HG03108 (cell line): ENCODE measurements around the gene ZC3H10.
A peak's percentile ranks its signal among the peaks of the same experiment; 100 is the strongest.

Experiments used
- ATAC-seq: cut with Tn5 transposase; IDR thresholded peaks from one replicate; pipeline ENCODE4 v1.9.1; 2021; ENCODE audit warnings: moderate library complexity; ENCODE audit not compliant: unreplicated experiment

Gene ZC3H10

GRCh38 chr12:56126732-56127239 is 8.7 kb downstream of the ZC3H10 start:
- no peak for ATAC-seq

GRCh38 chr12:56127485-56127887 is 9.4 kb downstream of the ZC3H10 start:
- ATAC-seq, result no peak

GRCh38 chr12:56127888-56128669 is 10.0 kb downstream of the ZC3H10 start, which contains the start of gene ESYT1:
Gene ESYT1 (plus strand): TSS chr12:56128267. CDS start chr12:56128320, 53 bp downstream.
- ATAC-seq, result peak; percentile 88

- no peak for ATAC-seq
These were observed 10.7 kb downstream of the ZC3H10 start for GRCh38 chr12:56128670-56129205.

GRCh38 chr12:56129206-56129941 is 11.3 kb downstream of the ZC3H10 start:
- no peak for ATAC-seq

- no peak for ATAC-seq
These were observed 12.0 kb downstream of the ZC3H10 start for GRCh38 chr12:56129942-56130495.

- no peak for ATAC-seq
These were observed 12.8 kb downstream of the ZC3H10 start for GRCh38 chr12:56130876-56131275.

GRCh38 chr12:56134897-56135296 is 16.8 kb downstream of the ZC3H10 start:
- no peak for ATAC-seq

GRCh38 chr12:56137853-56138571 is 19.9 kb downstream of the ZC3H10 start:
- ATAC-seq, result no peak

GRCh38 chr12:56141946-56142784 is 24.1 kb downstream of the ZC3H10 start:
- no peak for ATAC-seq

GRCh38 chr12:56143217-56143616 is 25.2 kb downstream of the ZC3H10 start:
- ATAC-seq, result no peak

- no peak for ATAC-seq
These were observed 25.8 kb downstream of the ZC3H10 start for GRCh38 chr12:56143870-56144269.

- no peak for ATAC-seq
These were observed 27.2 kb downstream of the ZC3H10 start for GRCh38 chr12:56145217-56145616.

- ATAC-seq, result no peak
These were observed 28.7 kb downstream of the ZC3H10 start for GRCh38 chr12:56146492-56147460.

- ATAC-seq, result no peak
These were observed 32.5 kb downstream of the ZC3H10 start for GRCh38 chr12:56150563-56150962.

GRCh38 chr12:56151672-56152131 is 33.6 kb downstream of the ZC3H10 start:
- no peak for ATAC-seq

- peak; percentile 92 for ATAC-seq
These were observed 34.2 kb downstream of the ZC3H10 start, which contains the start of gene MYL6B for GRCh38 chr12:56152132-56152755. Gene MYL6B (plus strand): TSS chr12:56152587. CDS start chr12:56153919, 1,332 bp downstream.
